ENCODE data around the gene TMEM87A. TPM values are rescaled to one million over a fixed set of nuclear protein-coding genes. Genes with fewer than 3 reads are reported as not detected.

TMEM87A gene
- polyA plus RNA-seq, 2 of the 4 experiments (the other 2 are of a cell fraction), result 30.3 to 49.8 TPM

GRCh38 chr15:42213511-42213910, 59.7 kb downstream of the TMEM87A start:
- POLR2A ChIA-PET, result no interaction called here
- CTCF ChIA-PET, result no interaction called here
- Histone ChIP-seq H3K9me3 (no peaks in the 10 kb centered on the region), H3K4me3 (no peak overlapping the region), H3K27ac (no peak overlapping the region), H3K4me2 (no peak overlapping the region), H3K4me1 (no peaks in the 10 kb centered on the region)
- TF ChIP-seq ELK1 (IDR thresholded peaks at IDR 0.05; ENCODE audit: low read depth, low read length), result no peak
- TF ChIP-seq TP53 (CRISPR knock-in tag; IDR thresholded peaks at IDR 0.05), result no peak
- no peak for TF ChIP-seq HOXB13 (CRISPR knock-in tag; IDR thresholded peaks at IDR 0.05; ENCODE audit: low read depth)
- no peak for TF ChIP-seq HOXB5 (CRISPR knock-in tag; IDR thresholded peaks at IDR 0.05)
- TF ChIP-seq GATA3 (IDR thresholded peaks at IDR 0.05; ENCODE audit: borderline replicate concordance), result no peak
- no peak for TF ChIP-seq MYC (IDR thresholded peaks at IDR 0.05; ENCODE audit: borderline replicate concordance, low read length)
- TF ChIP-seq HMGXB4 (CRISPR knock-in tag; IDR thresholded peaks at IDR 0.05; ENCODE audit: borderline replicate concordance), result no peak
- no peak for TF ChIP-seq JUNB (IDR thresholded peaks at IDR 0.05)
- TF ChIP-seq MAZ (IDR thresholded peaks at IDR 0.05; ENCODE audit: borderline replicate concordance, low read depth, low read length), result no peak
- TF ChIP-seq NPAS2 (CRISPR knock-in tag; IDR thresholded peaks at IDR 0.05; ENCODE audit: borderline replicate concordance), result no peak
- FAIRE-seq, result no peak
- no peak for ATAC-seq
- DNase-seq (ENCODE audit: low read depth in 1 of 2, low spot score in 1 of 2), result no peak

GRCh38 chr15:42210696-42211095, 62.5 kb downstream of the TMEM87A start:
- Histone ChIP-seq H3K4me3 (no peak overlapping the region), H3K27ac (no peak overlapping the region), H3K4me2 (no peak overlapping the region), H3K9me3 (no peaks in the 10 kb centered on the region), H3K4me1 (peaks cover 6% of the 10 kb centered on the region; the same call in 2 of the 3 replicates)
- ChIA-PET CTCF (no interaction called here), POLR2A (no interaction called here)
- DNase-seq (ENCODE audit: low read depth in 1 of 2, low spot score in 1 of 2), result no peak
- no peak for ATAC-seq
- no peak for FAIRE-seq
- WGBS (ENCODE audit: missing lambda C conversion rate), result 92% methylated on average over 4 of the region's 4 CpGs
- TF ChIP-seq TFCP2L1 (CRISPR knock-in tag; IDR thresholded peaks at IDR 0.05) (no peak), MYC (IDR thresholded peaks at IDR 0.05; ENCODE audit: borderline replicate concordance, low read length) (no peak), TP53 (CRISPR knock-in tag; IDR thresholded peaks at IDR 0.05) (no peak), FOSL2 (IDR thresholded peaks at IDR 0.05) (no peak), FOSL2 (CRISPR knock-in tag; IDR thresholded peaks at IDR 0.05) (no peak), CTCF (IDR thresholded peaks at IDR 0.05) (no peak)

GRCh38 chr15:42207674-42208579, 65.3 kb downstream of the TMEM87A start, which contains the start of gene VPS39:
Gene VPS39 (minus strand): TSS chr15:42208304. CDS start chr15:42208153, 151 bp downstream.
- POLR2A ChIA-PET, result interaction anchor here (0.6 to 1.8 kb wide), 4 partner anchors 8 to 376 kb away, joined by 3 to 10 read pairs (median 4); partner anchors contain the start of genes GANC and TMEM87A
- Histone ChIP-seq H3K4me2 (peak within 1 kb of the TSS; percentile 89), H3K9me3 (no peaks in the 10 kb centered on the region), H3K4me1 (peaks cover 6% of the 10 kb centered on the region; the same call in 2 of the 3 replicates), H3K27ac (peak within 1 kb of the TSS; percentile 90 to 96), H3K4me3 (peak within 1 kb of the TSS; percentile 91)
- no peak for FAIRE-seq
- ATAC-seq, result peak; percentile 100
- WGBS (ENCODE audit: missing lambda C conversion rate), result 3% methylated on average over 23 of the region's 45 CpGs
- DNase-seq (ENCODE audit: low read depth in 1 of 2, low spot score in 1 of 2), result peak; percentile 75 to 80
- CTCF ChIA-PET, result interaction anchor here (0.7 kb wide), 1 partner anchor 177 kb away, joined by 3 read pairs; no protein-coding TSS in a partner anchor
- TF ChIP-seq SMC3 (IDR thresholded peaks at IDR 0.05) (no peak), POLR2A (IDR thresholded peaks at IDR 0.05; ENCODE audit: low read length) (peak; percentile 53), CHD4 (IDR thresholded peaks at IDR 0.05; ENCODE audit: borderline replicate concordance) (no peak), KDM5A (IDR thresholded peaks at IDR 0.05) (0 out of 2 replicates have a peak, but pooled peaks have one; percentile 24), KDM1A (IDR thresholded peaks at IDR 0.05; ENCODE audit: low read depth) (no peak), HOXB5 (CRISPR knock-in tag; IDR thresholded peaks at IDR 0.05) (no peak), HEYL (CRISPR knock-in tag; IDR thresholded peaks at IDR 0.05) (no peak), RFX5 (IDR thresholded peaks at IDR 0.05) (no peak), TP53 (CRISPR knock-in tag; IDR thresholded peaks at IDR 0.05) (no peak), TFCP2L1 (CRISPR knock-in tag; IDR thresholded peaks at IDR 0.05) (no peak), RCOR1 (IDR thresholded peaks at IDR 0.05; ENCODE audit: low read depth, low read length) (no peak), E2F6 (IDR thresholded peaks at IDR 0.05; ENCODE audit: borderline replicate concordance, low read depth) (no peak), HOXB13 (CRISPR knock-in tag; IDR thresholded peaks at IDR 0.05; ENCODE audit: low read depth) (no peak), ATOH8 (CRISPR knock-in tag; IDR thresholded peaks at IDR 0.05; ENCODE audit: low read depth) (no peak), MAX (IDR thresholded peaks at IDR 0.05) (peak; percentile 34; the same call in 1 of the 2 replicates), MAZ (IDR thresholded peaks at IDR 0.05; ENCODE audit: borderline replicate concordance, low read depth, low read length) (no peak)

All from A549 (cell line).